Ascending aorta (tissue), 2 donors: ENCODE measurements around the gene SETMAR. TPM values are rescaled to one million over a fixed set of nuclear protein-coding genes. Genes with fewer than 3 reads are reported as not detected.

ENCODE experiments used
- DNase-seq, 2 donors: peaks; one replicate each; pipeline ENCODE4 v3.0.0-alpha.2; 2019; ENCODE audit warnings: low spot score in 2 of 2
- H3K27ac ChIP-seq, 2 donors: fragments of 200-600 bp; sonication (generic); one replicate each; pipeline ENCODE4 v1.5.1; 2016 to 2017; ENCODE audit warnings: mild to moderate bottlenecking in 1 of 2
- H3K27me3 ChIP-seq: fragments of 200-600 bp; sonication (generic); one replicate; pipeline ENCODE4 v1.5.1; 2017
- H3K36me3 ChIP-seq, 2 donors: fragments of 200-600 bp; sonication (generic); one replicate each; pipeline ENCODE4 v1.5.1; 2016
- H3K4me1 ChIP-seq, 2 donors: fragments of 200-600 bp; sonication (generic); one replicate each; pipeline ENCODE4 v1.5.1; 2016 to 2017; ENCODE audit warnings: mild to moderate bottlenecking in 1 of 2
- H3K4me3 ChIP-seq, 2 donors: fragments of 200-600 bp; sonication (generic); one replicate each; pipeline ENCODE4 v1.5.1; 2016 to 2017; ENCODE audit warnings: mild to moderate bottlenecking in 1 of 2
- H3K9me3 ChIP-seq, 2 donors: fragments of 200-600 bp; sonication (generic); one replicate each; pipeline ENCODE4 v1.5.1; 2016
- intact Hi-C: fragments of 100-400 bp; cut with DNase I; formaldehyde crosslinking; loops from one replicate; pipeline ENCODE4 v1.15.1; 2023
- total RNA-seq: library from RNA; depleted of rRNA; stranded (reverse); fragments of >200 nt; gene quantifications from one replicate; pipeline ENCODE4 v1.1.0, GENCODE V29; 2016
- TF ChIP-seq, protein P1 (sequence below), 3 experiments: fragments of 200-600 bp in 2 of 3; fragments of 450-650 bp in 1 of 3; sonication (generic) in 2 of 3; IDR thresholded peaks; one replicate each; pipeline ENCODE4 v1.5.1; 2016 to 2019; ENCODE audit warnings: antibody characterized with exemption in 3 of 3, mild to moderate bottlenecking in 1 of 3, moderate library complexity in 1 of 3

The SETMAR gene
- total RNA-seq, 1 donor from 2014 or later = 13.6 TPM

GRCh38 chr3:4313606-4314293 lies 10.6 kb downstream of the SETMAR start:
- DNase-seq = no peak
- Histone ChIP-seq H3K4me3 (no peak overlapping the region), H3K27me3 (no peaks in the 10 kb centered on the region), H3K36me3 (peaks cover 33 to 55% of the 10 kb centered on the region in 2 donors), H3K9me3 (peaks cover 0 to 28% of the 10 kb centered on the region in 2 donors), H3K4me1 (no peaks in the 10 kb centered on the region), H3K27ac (no peak overlapping the region)
- intact Hi-C loops = no loop called here
- TF ChIP-seq, protein P1, sequence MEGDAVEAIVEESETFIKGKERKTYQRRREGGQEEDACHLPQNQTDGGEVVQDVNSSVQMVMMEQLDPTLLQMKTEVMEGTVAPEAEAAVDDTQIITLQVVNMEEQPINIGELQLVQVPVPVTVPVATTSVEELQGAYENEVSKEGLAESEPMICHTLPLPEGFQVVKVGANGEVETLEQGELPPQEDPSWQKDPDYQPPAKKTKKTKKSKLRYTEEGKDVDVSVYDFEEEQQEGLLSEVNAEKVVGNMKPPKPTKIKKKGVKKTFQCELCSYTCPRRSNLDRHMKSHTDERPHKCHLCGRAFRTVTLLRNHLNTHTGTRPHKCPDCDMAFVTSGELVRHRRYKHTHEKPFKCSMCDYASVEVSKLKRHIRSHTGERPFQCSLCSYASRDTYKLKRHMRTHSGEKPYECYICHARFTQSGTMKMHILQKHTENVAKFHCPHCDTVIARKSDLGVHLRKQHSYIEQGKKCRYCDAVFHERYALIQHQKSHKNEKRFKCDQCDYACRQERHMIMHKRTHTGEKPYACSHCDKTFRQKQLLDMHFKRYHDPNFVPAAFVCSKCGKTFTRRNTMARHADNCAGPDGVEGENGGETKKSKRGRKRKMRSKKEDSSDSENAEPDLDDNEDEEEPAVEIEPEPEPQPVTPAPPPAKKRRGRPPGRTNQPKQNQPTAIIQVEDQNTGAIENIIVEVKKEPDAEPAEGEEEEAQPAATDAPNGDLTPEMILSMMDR (IDR thresholded peaks at IDR 0.05) = no peak

DNA sequence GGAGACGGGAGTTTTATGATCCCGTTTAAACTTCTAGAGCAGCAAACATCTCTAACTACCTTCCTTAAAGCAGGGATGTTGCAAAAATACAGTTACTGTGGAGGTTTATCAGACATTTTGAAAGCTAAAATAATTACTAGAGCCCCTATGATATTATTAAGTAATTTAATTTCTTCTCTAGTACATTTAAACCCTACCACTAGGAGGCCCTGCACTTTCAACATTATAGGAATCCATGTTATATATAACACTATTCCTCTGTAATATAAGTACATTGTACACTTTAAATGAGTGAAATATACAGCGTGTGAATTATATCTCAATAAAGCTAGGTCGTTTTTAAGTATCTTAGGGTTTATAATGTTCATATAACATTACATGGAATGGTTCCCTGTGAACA lies 11.5 kb downstream of the SETMAR start:
- DNase-seq = no peak
- H3K36me3 ChIP-seq = peaks cover 33 to 55% of the 10 kb centered on the region in 2 donors
- TF ChIP-seq, protein P1 (IDR thresholded peaks at IDR 0.05) = no peak
- intact Hi-C loops = no loop called here
- no peak overlapping the region for H3K4me3 ChIP-seq
- H3K27ac ChIP-seq = no peak overlapping the region
- no peaks in the 10 kb centered on the region for H3K27me3 ChIP-seq
- H3K9me3 ChIP-seq = peaks cover 0 to 28% of the 10 kb centered on the region in 2 donors
- no peaks in the 10 kb centered on the region for H3K4me1 ChIP-seq

DNA sequence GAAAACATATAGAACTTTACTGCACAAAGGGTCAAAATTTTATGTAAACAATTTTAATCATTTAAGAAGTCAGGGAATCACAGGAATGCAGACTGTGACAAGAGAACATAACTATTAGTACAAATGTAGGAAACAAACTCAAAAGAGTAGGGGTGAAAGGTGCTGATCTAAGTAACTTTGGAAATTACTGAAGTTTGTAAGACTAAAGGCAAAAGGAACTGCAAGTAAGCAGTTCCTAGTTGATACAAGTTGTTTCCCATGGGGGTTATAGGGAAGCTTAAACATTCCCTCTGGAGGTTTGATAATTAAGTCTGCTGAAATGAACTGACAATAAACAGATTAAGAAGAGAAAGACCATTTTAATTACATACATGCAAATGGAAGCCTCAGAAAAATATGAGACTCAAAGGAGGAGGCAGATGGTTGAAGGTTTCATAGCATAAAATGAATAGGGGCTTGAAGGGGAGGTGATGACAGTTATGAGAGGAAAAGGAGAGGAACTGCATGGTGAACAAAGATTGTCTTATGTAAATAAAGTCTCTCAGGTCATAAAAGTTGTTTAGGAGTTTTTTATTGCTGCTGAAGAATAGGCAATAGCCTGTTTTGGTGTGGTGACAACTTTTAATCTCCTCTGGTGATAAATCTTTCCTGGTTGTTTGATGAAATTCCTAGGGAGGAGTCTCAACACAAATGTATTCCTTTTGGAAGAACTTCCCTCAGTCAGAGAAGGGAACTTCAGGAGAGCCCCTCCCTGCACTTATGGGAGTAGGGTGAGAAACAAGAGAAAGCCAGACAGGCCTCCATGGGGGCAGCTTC lies 17.1 kb downstream of the SETMAR start:
- TF ChIP-seq, protein P1 (IDR thresholded peaks at IDR 0.05) = no peak
- no peaks in the 10 kb centered on the region for H3K27me3 ChIP-seq
- intact Hi-C loops = no loop called here
- H3K27ac ChIP-seq = no peak overlapping the region
- peaks cover 0 to 28% of the 10 kb centered on the region in 2 donors for H3K9me3 ChIP-seq
- no peak overlapping the region for H3K4me3 ChIP-seq
- peaks cover 16 to 30% of the 10 kb centered on the region in 2 donors for H3K36me3 ChIP-seq
- H3K4me1 ChIP-seq = no peaks in the 10 kb centered on the region
- DNase-seq = no peak

GRCh38 chr3:4321732-4322131 lies 18.6 kb downstream of the SETMAR start:
- Histone ChIP-seq H3K4me3 (no peak overlapping the region), H3K27me3 (no peaks in the 10 kb centered on the region), H3K36me3 (peaks cover 3 to 16% of the 10 kb centered on the region in 2 donors), H3K4me1 (peaks cover 0 to 4% of the 10 kb centered on the region in 2 donors), H3K9me3 (peaks cover 0 to 19% of the 10 kb centered on the region in 2 donors), H3K27ac (no peak overlapping the region)
- intact Hi-C loops = no loop called here
- TF ChIP-seq, protein P1 (IDR thresholded peaks at IDR 0.05) = no peak
- DNase-seq = no peak

DNA sequence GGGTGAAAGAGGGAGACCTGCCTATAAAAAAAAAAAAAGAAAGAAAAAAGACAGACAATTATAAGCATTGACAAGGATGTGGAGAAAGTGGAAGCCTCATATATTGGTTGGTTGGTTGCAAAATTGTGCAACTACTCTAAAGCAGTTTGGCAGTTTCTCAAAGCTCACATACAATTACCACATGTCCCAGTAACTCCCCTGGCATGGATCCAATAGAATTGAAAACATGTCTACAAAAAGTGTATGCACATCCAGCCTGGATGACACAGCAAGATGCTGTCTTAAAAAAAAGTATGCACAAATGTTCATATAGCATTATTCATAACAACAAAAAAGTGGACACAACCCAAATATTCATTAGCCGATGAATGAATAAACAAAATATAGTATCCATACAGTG lies 19.5 kb downstream of the SETMAR start:
- Histone ChIP-seq H3K27me3 (no peaks in the 10 kb centered on the region), H3K4me1 (peaks cover 0 to 4% of the 10 kb centered on the region in 2 donors), H3K36me3 (peaks cover 0 to 6% of the 10 kb centered on the region in 2 donors), H3K27ac (no peak overlapping the region), H3K9me3 (peaks cover 0 to 11% of the 10 kb centered on the region in 2 donors), H3K4me3 (no peak overlapping the region)
- no peak for DNase-seq
- intact Hi-C loops = no loop called here
- TF ChIP-seq, protein P1 (IDR thresholded peaks at IDR 0.05) = no peak
